ENCODE measurements around the gene ZNF335.
"Not testable (repeated sequence)": the region's sequence is repeated elsewhere in the genome, so short reads cannot be mapped to it uniquely, and the experiment has no call there.

The ZNF335 gene

DNA sequence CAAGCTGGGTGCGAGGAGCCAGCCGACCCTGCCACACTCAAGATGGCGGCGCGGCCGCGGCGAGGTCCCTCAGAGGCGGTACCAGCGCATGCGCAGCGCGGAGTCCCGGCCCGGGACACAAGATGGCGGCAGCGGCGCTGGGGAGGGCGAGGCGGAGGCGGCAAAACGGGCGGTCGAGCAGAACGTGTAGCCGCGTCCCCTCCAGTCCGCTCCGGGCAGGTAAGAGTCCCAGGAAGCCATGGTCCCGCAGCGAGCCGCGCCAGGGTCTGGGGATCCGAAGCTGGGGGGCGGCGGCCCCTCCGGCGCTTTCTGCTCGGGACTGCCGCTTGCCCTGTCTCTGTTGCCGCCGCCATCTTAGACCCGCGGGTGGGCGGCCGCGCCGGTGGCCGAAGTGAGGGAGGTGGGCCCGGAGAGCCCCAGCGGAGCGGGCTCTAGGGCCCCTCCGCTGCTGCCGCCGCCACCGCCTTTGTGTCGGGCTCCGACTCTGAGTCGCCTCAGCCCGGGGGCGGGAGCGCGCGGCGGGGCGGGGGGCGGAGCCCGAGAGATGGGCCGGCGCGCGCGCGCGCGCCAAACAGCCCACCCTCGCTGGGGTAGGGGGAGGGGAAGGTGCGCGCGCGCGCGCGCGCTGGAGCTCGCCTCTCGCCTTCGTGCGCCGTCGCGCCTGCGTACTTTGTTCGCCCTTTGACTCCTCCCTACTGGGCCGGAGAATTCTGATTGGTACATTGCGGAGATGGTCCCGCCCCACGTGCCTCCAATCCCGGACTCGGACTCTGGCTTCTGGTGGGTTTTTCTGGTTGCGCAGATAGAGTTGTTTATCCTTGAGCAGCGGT, 37.2 kb downstream of the ZNF335 start, which contains the start of gene PCIF1:
PCIF1 (plus strand) TSS at position 98 of the 830 bp plus-strand sequence. CDS start 4,317 bp downstream, outside the sequence.
- peak; percentile 96 to 97 for DNase-seq (ENCODE audit: low read depth in 2 of 2, low spot score in 1 of 2)

GRCh38 chr20:45934046-45934585, 37.9 kb downstream of the ZNF335 start:
- DNase-seq (ENCODE audit: low read depth in 2 of 2, low spot score in 1 of 2): peak in 1 of 2 donors; percentile 24

DNA sequence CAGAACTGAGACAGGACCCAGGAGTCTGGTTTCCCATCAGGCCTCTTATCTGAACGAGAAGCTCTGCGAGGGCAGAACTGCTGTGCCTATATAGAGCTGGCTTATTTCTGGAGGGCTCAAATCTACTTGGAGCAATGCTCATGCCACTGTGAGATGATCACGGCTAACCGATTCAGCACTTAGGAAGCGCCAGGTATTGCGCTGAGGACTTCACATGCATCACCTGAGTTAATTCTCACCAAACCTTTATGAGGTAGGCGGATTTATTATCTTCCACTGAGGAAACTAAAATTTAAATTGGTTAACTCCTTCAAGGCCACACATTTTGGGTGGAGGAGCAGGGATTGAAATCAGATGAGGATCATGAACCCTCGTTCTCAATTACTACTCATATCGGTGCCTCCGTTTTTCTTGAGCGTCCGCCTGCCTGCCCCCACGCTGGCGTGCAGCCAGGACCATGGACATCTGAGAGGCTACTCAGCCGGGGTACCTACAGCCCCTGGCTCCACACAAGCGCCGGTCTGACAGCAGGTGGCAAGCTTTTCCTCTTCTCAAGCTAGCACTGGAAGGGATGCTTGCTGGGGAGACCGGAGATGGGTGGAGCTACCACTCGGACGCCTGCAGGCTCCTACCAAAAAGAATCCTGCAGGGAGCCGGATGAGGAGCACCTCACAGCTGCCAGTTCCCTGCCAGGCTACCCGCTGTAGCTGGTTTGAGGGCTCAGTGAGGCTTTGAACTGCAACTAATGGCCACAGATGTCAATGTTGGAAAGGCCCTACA, 38.5 kb downstream of the ZNF335 start:
- no peak for DNase-seq (ENCODE audit: low read depth in 2 of 2, low spot score in 1 of 2)

- DNase-seq (ENCODE audit: low read depth in 2 of 2, low spot score in 1 of 2): not testable (repeated sequence)
Observed at GRCh38 chr20:45931680-45932079, 40.3 kb downstream of the ZNF335 start.

GRCh38 chr20:45927071-45927878, 44.7 kb downstream of the ZNF335 start:
- no peak for DNase-seq (ENCODE audit: low read depth in 2 of 2, low spot score in 1 of 2)

DNA sequence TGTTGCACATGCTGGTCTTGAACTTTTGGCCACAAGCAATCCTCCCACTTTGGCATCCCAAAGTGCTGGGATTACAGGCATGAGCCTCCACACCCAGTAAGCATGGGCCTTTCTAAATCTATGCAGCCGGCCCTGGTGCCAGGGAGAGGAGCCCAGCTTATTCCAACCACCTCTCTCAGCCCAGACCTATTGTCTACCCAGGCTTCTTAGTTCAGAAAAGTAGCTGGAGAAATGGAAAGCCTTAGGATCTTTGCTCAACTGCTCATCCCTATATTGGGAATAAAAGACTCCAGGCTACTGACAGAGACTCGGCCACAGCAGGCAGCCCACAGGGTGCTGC, 45.3 kb downstream of the ZNF335 start:
- DNase-seq (ENCODE audit: low read depth in 2 of 2, low spot score in 1 of 2): no peak

DNA sequence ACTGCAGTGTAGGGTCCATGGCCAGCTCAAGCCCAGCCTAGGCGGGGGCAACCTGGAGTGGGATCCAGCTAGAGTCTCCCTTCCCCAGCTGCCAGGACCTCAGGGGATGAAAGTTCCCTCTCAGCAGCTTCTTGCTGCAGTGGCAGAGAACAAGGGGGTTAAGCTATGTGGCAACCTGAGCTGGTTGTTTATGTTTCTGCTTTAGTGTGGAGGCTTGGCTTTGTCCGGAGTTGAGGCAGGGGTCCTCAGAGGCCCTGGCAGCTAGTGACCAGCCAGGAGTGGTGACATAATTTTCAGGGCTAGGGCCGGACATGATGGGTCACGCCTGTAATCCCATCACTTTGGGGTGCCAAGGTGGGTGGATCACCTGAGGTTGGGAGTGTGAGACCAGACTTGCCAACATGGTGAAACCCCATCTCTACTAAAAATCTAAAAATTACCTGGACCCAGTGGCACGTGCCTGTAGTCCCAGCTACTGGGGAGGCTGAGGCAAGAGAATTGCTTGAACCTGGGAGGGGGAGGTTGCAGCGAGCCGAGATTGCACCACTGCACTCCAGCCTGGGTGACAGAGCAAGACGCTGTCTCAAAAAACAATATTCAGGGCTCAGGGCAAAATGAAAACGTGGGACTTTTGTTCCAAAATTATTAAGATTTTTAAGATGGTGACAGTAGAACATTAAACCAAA, 46.0 kb downstream of the ZNF335 start:
- no peak for DNase-seq (ENCODE audit: low read depth in 2 of 2, low spot score in 1 of 2)

- no peak for DNase-seq (ENCODE audit: low read depth in 2 of 2, low spot score in 1 of 2)
Observed at GRCh38 chr20:45924391-45925261, 47.4 kb downstream of the ZNF335 start.

- no peak for DNase-seq (ENCODE audit: low read depth in 2 of 2, low spot score in 1 of 2)
Observed at GRCh38 chr20:45921337-45922189, 50.4 kb downstream of the ZNF335 start.

DNA sequence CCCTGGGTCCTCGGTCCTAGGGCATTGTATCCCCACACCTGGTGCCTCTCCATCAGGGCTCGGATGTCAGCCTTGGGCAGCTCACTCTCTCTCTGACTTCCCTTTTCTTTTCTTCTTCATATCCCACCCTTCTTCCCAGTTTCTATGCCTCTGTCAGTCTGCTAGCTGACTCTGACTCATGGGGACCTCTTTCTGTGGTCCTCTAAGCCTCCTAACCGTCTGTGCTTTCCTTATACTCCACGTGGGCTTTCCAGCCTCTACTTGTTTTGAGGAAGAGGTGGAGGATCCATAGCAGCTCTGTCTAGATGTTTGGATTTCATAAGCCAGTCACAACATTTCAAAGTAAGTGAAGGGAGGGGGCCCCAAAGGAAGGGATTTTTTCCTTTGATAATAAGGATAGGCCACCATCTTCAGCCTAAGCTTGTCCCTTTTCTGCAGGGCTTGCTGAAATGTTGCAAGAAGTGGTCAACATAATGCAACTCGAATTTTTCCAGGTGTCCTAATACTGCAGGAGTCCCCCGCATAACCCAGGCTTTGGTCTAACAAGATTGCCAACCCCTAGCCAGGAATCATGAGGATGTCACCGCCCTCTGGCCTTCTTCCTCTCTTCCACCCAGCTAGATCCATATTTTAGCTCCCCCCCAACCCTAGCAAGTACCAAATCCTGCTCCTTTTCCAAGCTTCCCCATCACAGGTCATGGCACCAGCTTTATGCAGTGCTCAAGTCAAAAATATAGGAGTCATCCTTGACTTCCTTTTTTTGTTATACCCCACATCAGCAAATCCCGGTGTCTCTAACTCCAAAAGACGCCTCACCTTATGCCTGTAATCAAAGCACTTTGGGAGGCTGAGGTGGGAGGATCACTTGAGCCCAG, 51.3 kb downstream of the ZNF335 start:
- DNase-seq (ENCODE audit: low read depth in 2 of 2, low spot score in 1 of 2): no peak

DNA sequence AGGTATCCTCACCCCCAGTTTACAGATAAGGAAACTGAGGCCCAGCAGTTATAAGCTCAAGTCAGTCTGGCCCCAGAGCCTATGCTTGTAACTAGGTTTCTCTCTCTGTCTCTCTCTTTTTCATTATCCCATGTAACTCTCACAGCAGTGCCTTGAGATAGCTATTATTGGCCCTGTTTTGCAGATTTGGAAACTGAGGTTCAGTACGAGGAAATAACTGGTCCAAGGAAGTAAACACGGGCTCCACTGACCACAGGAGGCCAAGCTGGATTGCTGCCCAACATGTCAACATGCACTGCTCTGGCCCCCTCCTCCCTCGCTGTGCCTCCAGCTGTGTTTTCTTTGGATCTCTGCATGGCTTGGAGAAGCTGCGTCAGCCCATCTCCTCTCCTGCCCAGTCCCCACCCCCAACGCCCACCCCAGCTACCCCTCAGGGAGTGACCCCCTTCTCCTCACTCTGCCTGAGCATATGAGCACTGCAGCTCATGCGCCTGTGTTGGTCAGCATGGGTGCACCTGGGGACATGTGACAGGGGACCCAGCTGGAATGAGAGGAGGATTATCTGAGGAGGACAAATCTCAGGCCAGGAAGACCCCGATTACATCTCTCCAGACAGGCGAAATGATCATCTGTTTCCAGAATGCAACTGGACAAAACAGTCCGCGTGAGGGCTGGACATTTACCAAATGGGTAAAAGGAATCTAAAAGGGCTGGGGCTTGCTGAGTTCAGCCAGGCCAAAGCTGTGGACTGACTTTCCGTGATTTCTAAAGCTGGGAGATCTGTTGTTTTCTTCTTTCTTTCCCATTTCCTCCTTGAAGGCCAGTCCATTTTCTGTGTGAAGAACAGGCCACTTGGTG, 52.2 kb downstream of the ZNF335 start:
- no peak for DNase-seq (ENCODE audit: low read depth in 2 of 2, low spot score in 1 of 2)

- DNase-seq (ENCODE audit: low read depth in 2 of 2, low spot score in 1 of 2): no peak
Observed at GRCh38 chr20:45918779-45919537, 53.0 kb downstream of the ZNF335 start.

DNA sequence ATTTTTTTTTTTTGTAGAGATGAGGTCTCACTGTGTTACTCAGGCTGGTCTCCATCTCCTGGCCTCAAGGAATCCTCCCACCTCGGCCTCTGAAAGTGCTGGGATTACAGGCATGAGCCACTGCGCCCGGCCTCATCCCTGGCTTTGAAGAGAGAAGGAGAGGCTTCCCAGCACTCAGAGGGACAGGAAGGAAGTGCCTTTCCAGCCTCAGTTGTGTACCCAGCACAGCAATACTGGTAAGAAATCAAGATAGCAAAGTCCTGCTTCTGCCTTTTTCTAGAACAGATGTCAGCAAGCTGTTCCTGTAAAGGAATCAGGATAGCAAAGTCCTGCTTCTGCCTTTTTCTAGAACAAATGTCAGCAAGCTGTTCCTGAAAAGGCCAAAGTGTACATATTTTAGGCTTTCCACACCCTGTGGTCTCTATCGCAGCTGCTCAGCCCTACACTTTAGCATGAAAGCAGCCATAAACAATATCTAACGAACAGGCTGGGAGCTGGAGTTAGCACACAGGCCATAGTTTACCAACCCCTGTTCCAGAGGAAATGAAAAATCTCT, 53.7 kb downstream of the ZNF335 start:
- no peak for DNase-seq (ENCODE audit: low read depth in 2 of 2, low spot score in 1 of 2)

GRCh38 chr20:45917790-45918141, 54.2 kb downstream of the ZNF335 start:
- no peak for DNase-seq (ENCODE audit: low read depth in 2 of 2, low spot score in 1 of 2)

DNA sequence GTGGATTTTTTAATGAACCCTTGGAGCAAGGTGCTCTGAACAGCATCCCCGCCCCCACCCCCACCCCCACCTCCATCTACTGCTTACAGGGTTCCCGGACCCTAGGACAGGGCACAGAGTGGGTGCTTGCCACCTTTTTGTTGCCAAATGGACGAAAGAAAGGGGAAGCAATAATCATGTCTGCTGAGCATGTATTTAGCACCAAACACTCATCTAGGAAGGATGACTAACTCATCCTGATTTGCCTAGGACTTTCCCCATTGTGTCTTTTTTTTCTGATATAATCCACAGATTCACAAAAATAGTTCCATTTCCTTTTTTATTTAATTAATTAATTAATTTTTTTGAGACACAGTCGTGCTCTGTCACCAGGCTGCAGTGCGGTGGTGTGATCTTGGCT, 58.9 kb downstream of the ZNF335 start:
- DNase-seq (ENCODE audit: low read depth in 2 of 2, low spot score in 1 of 2): no peak

- DNase-seq (ENCODE audit: low read depth in 2 of 2, low spot score in 1 of 2): no peak
Observed at GRCh38 chr20:45912344-45912682, 59.7 kb downstream of the ZNF335 start.

All from stimulated activated CD8-positive, alpha-beta memory T cell treated with anti-CD3 and anti-CD28 coated beads, Interleukin-4, amount 100 ng/mL, for 4 hours (primary cell).